ENCODE results near the gene GMEB2. TPM values are rescaled to one million over a fixed set of nuclear protein-coding genes. Genes with fewer than 3 reads are reported as not detected.
"Not testable (repeated sequence)": the region's sequence is repeated elsewhere in the genome, so short reads cannot be mapped to it uniquely, and the experiment has no call there.

Gene GMEB2
- total RNA-seq, 1 donor from 2014 or later = 6.1 TPM

DNA sequence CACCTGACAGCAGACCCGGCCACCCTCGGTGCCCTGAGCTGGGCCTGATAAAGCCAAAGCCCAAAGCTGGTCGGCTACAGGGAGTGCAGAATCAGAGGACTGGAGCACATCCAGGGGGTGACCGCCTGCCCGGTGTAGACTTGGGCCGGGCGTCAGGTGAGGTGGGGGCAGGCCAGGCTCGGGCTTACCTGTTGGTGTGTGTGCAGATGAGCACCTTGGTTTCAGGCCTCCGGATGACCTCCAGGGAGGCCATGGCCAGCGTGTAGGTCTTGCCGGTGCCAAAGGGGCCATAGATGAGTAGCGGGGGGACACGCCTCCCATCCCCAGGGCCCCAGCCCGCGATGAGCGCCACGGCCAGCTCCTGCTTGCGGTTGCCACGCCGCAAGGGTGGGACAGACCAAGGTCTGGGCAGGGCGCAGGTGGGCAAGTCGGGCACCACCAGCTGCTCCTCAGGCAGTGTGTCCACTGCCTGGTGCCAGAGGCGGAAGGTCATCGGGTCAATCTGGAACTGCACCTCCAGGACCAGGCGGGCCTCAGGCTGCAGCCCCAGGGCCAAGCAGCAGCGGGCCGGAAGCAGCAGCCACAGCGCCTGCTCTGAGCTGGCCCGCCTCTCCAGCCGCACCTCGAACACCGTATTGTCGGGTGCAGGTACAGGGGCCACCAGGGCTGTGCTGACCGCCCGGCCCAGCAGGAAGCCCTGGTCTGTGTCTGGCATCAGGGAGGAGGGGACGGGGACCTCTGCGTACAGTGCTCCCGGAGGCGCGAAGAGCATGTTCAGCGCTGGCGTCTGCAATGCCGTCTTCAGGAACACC lies 58.5 kb downstream of the GMEB2 start:
- intact Hi-C loops (cut with DNase I) = no loop called here
- no peak for ATAC-seq
- DNase-seq (ENCODE audit: missing footprints) = no peak

- intact Hi-C loops (cut with DNase I) = no loop called here
- DNase-seq (ENCODE audit: missing footprints) (peak; percentile 91), ATAC-seq (peak; percentile 38)
Observed at GRCh38 chr20:63567386-63568169, 59.3 kb downstream of the GMEB2 start.

DNA sequence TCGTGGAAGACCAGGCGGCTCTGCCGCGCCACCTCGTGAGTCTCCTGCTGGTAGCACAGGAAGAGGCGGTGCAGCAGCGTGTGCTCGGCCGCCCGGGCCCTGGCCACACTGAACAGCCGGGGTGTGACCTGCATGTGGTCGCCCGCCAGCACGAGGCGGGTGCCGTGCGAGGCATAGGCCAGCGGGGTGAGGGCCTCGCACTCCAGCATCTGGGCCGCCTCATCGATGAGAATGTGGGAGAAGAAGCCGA lies 59.8 kb downstream of the GMEB2 start:
- ATAC-seq (peak; percentile 4), DNase-seq (ENCODE audit: missing footprints) (no peak)
- intact Hi-C loops (cut with DNase I) = no loop called here

GRCh38 chr20:63566395-63567135 lies 60.3 kb downstream of the GMEB2 start:
- intact Hi-C loops (cut with DNase I) = no loop called here
- no peak for ATAC-seq
- DNase-seq (ENCODE audit: missing footprints) = no peak

GRCh38 chr20:63565699-63566335 lies 61.1 kb downstream of the GMEB2 start:
- intact Hi-C loops (cut with DNase I) = no loop called here
- no peak for DNase-seq (ENCODE audit: missing footprints)
- ATAC-seq = no peak

GRCh38 chr20:63565021-63565698 lies 61.7 kb downstream of the GMEB2 start:
- DNase-seq (ENCODE audit: missing footprints) (no peak), ATAC-seq (no peak)
- intact Hi-C loops (cut with DNase I) = no loop called here

DNA sequence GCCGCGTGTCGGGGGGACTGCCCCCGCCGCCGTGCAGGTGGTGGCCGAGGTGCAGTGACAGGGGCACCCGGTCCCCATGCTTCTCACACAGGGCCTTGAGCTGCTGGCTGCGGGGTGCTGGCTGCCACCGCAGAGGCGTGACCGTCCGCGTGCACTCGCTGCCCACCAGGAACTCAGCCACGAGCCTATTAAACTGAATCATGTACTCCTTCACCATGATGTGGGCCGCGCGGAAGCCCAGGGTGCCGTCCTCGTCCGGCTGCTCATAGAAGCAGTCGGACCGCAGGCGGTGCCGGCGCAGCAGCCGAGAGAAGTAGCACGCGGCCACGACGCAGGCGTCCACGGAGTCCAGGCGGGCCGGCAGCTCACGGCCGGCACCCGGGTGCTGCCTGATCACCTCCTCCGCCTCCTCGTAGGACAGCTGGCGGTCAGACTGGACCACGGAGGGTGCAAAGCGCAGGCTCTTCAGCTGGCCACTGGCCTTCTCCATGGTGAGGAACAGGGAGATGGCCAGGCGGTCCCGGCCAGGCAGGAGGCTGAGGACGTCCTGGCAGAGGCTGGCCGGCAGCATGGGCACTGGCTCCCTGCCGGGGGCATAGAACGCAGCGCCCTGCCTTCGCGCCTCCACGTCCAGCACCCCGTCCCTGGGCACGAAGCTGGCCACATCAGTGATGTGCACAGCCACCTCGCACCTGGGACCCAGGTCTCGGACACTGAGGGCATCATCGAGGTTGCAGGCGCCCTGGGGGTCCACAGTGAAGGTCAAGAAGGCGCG lies 62.7 kb downstream of the GMEB2 start:
- DNase-seq (ENCODE audit: missing footprints) = no peak

GRCh38 chr20:63563225-63563935 lies 63.5 kb downstream of the GMEB2 start:
- ATAC-seq (no peak), DNase-seq (ENCODE audit: missing footprints) (no peak)
- intact Hi-C loops (cut with DNase I) = no loop called here

More for the DNA sequence above, 62.7 kb downstream of the GMEB2 start:
- intact Hi-C loops (cut with DNase I) = no loop called here
- ATAC-seq = no peak

GRCh38 chr20:63562461-63563224 lies 64.3 kb downstream of the GMEB2 start:
- intact Hi-C loops (cut with DNase I) = no loop called here
- ATAC-seq (no peak), DNase-seq (ENCODE audit: missing footprints) (no peak)

- intact Hi-C loops (cut with DNase I) = no loop called here
- DNase-seq (ENCODE audit: missing footprints) (no peak), ATAC-seq (no peak)
Observed at GRCh38 chr20:63561624-63562396, 65.1 kb downstream of the GMEB2 start.

DNA sequence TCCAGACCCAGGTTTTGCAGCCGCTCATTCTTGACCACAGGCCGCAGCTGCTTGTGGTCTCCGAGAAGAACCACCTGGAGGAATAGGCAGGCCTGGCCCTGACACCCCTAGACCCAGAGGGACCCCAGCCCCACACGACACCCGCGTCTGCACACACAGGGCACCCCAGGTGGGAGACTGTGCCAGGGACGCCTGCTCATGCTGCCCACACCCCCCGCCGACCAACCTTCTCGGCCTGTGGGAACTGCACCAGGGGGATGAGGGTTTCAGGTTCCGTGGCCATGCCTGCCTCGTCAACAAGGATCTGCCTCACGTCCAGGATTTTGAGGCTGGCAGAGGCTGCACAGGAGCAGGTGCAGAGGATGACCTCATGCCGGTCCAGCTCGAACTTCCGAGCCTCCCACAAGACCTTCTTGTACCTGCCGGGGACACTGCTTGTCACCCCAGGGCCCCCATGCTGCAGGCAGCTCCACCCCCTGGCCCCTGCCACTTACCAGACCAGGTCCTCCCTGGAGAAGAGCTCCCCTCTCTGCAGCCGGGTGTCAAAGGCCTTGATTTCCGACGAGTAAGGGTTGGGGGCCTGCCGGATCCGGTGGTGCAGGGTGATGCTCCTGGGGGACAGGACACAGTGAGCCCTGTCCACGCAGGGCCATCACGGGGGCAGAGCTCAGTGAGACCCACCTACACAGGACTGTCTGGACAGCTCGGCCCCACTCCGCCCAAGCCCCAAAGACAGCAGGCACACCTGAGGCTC lies 65.9 kb downstream of the GMEB2 start:
- DNase-seq (ENCODE audit: missing footprints) (no peak), ATAC-seq (no peak)
- intact Hi-C loops (cut with DNase I) = no loop called here

DNA sequence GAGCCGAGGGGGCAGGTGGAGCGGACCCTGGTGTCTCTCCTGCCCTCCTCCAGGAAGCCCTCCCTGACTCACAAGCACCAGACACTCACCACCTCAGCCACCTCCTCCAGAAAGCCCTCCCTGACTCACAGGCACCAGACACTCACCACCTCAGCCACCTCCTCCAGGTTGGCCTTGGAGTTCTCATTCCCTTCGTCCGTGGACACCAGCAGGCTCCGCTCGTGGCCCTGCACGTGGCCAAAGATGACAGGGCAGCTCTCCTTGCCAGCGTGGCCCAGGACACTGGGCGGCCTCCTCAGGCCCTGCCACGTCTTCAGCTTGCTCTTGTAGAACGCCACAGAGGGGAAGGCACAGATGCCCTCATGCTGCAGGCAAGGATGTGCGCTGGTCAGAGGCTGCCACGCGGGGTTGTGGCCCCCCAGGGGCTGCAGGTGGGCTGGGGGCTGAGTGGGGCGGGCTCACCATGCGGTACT lies 66.5 kb downstream of the GMEB2 start:
- DNase-seq (ENCODE audit: missing footprints) (no peak), ATAC-seq (no peak)
- intact Hi-C loops (cut with DNase I) = no loop called here

DNA sequence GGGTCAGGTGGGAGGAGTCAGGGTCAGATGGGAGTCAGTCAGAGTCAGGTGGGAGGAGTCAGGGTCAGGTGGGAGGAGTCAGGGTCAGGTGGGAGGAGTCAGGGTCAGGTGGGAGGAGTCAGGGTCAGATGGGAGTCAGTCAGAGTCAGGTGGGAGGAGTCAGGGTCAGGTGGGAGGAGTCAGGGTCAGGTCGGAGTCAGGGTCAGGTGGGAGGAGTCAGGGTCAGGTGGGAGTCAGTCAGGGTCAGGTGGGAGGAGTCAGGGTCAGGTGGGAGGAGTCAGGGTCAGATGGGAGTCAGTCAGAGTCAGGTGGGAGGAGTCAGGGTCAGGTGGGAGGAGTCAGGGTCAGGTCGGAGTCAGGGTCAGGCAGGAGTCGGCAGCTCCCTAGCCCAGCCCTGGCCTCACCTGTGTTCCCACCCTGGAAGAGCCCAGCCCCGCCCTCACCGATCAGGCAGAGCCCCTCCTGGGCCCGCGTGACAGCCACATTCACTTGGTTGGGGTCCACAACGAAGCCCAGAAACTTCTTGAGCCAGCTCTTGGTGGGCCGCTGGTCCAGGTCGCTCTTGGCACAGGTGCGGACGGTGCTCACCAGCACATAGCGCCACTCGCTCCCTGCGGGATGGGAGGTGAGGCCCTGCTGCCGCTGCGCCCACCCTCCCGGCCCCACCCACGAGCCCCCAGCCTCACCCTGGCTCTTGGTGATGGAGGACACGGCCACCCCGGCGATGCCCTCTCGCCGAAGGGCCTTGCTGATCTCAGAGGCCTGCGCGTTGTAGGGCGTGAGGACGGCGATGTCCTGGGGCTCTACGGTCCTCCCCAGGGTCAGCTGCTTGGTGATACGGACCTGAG lies 67.2 kb downstream of the GMEB2 start:
- ATAC-seq; intact Hi-C loops (cut with DNase I); DNase-seq (ENCODE audit: missing footprints): not testable (repeated sequence)

GRCh38 chr20:63558804-63559484 lies 68.0 kb downstream of the GMEB2 start:
- intact Hi-C loops (cut with DNase I) = no loop called here
- ATAC-seq (no peak), DNase-seq (ENCODE audit: missing footprints) (no peak)
